ENCODE results near the gene CUL1.

Gene CUL1

DNA sequence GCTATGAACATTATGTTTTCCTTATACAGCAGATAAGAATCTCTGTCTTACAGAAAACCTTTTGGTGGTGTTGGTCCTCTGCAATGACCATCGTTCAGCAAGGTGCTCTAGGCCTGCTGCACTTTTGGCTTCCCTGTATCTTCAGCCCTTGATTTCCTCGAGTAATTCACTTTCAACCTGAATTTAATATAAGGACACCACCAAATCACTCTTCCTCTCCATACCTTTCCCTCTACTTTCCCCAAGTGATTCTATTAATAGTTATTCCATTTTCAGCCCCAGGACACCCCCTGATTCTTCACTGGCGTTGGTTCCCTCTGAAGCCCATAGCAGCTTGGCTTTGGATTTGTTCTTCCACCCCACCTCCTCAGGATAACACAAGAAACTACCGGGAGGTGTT lies 113.2 kb downstream of the CUL1 start:
- FAIRE-seq: no peak

GRCh38 chr7:148813890-148814289 lies 115.2 kb downstream of the CUL1 start:
- FAIRE-seq: no peak

DNA sequence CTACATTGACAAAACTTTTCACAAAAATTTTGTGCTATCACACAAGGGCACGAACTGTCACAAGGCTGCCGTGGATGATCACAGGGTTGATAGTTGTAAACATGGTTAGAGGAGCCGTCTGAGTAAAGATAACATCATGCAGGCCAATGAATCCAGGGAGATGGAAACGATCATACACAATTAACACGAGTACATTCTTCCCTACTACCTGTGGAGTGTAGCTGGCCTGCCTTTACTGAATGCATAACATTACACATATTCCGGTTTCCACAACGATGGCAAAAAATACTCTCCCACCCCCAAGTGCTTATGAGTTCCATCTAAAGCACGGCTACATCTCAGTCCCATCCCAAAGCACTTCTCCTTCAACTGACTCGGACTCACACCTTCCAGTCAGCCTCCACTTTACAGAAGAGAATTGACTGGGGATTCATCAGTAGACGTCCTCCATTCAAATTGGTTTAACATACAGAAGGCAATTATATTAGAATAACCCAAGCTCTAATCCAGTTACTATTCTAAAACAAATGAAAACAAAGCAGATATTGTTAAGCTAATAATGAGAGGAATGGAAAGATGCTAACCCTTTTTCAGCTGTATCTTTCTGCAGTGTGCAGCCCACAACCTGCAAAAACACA lies 116.3 kb downstream of the CUL1 start:
- FAIRE-seq: no peak

DNA sequence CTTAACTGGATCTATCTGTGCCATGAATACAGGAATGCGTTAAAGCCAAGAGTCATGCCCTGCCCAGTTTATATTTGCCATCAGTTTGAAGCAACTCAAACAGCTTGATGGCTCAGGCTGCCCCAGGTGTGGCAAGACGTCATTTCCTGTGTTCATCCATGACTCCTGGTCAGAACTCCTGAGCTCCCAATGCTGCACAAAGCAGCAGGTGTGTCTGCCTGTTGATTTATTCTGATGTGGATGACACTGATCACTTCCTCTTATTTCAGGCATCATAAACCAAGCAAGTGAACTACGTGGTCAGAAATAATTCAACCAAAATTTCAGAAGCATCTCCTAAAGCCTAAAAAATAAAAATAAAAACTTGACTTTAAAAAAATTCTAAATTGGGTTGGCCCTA lies 116.9 kb downstream of the CUL1 start:
- FAIRE-seq: no peak

- FAIRE-seq: no peak
These were observed 121.1 kb downstream of the CUL1 start for GRCh38 chr7:148819697-148820360.

DNA sequence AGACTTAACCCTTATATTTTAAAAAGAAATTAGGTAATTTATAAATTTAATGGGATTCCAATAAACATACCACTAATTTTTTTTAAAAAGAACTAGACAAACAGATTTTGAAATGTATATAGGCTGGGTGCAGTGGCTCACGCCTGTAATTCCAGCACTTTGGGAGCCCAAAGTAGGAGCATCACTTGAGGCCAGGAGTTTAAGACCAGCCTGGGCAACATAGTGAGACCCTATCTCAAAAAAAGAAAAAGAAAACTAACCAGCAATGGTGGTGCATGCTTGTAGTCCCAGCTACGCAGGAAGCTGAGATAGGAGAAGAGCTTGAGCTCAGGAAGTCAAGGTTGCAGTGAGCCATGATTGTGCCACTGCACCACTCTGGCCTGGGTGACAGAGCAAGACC lies 122.7 kb downstream of the CUL1 start:
- no peak for FAIRE-seq

GRCh38 chr7:148824864-148825263 lies 126.2 kb downstream of the CUL1 start:
- FAIRE-seq: no peak

DNA sequence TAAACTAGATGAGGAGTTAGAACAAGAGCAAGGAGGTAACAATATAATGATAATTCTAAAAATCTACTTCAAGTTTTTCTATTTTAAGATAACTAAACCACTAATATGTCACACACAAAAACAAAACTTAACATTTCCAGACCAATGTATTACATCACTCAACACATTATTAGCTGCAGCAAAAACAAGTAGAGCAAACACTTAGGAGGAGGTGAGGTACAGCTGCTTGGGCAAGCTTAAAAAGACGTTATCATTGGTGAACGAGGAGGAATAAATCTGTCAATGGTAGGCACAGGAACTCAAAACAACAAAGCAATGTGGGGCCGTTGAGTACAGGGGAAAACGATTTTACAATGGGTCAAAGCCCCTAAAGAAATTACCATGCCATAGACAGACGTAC lies 126.6 kb downstream of the CUL1 start:
- FAIRE-seq: no peak

DNA sequence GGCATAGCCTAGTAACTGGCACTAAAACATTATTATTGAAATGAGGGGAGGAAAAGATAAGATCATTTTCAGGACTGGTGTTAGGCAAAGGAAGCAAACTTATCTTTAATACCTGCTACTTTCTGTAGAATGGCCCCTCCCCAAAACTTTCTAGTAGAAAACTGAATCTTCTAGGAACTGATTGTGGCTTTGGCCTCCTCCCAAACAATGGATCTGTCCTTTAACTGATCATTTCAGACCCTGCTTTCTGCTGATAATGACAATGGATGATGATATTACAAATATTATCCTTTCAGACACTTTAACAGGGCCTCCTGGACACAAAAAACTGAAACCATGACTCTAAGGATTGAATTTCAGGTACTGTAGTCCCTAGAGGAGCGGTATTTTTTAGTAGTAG lies 130.3 kb downstream of the CUL1 start:
- no peak for FAIRE-seq

DNA sequence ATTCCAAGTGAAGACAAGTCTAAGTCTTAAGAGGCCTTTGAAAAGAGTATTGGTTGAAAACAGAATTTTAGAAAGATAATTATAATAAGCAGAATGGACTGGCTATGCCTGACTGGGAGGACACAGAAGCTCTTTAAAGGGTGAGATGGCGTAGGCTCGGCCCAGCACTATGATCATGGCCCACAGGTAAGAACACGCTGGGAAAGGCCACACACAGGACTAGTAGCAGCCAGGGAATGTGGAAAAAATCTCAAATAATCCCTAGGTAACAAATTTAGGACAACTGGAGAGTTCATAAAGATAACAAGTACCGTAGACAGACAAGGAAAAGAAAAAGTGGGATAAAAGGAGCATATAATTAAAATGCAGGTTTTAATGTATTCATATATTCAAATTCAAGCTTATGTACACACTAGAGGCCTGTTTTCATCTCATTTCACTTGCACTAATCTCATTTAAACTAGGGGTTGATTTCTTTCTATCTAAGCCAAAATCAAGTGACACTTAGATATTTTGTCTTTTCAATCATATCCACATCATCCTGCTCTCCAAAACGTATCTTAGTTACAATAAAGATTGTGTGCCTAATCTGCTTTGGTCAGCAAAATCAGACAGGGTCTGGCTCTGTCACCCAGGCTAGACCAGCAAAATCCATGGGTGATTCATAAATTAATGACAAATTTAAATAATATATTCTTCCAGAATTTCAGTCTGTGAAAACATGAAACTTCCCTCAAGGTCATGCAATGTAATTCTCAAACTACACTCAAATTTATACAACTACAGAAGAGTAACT lies 132.4 kb downstream of the CUL1 start:
- FAIRE-seq: no peak

- FAIRE-seq: no peak
These were observed 133.1 kb downstream of the CUL1 start for GRCh38 chr7:148831782-148832181.

- FAIRE-seq: no peak
These were observed 135.9 kb downstream of the CUL1 start for GRCh38 chr7:148834605-148835004.

- no peak for FAIRE-seq
These were observed 137.2 kb downstream of the CUL1 start for GRCh38 chr7:148835854-148836253.

- FAIRE-seq: no peak
These were observed 140.2 kb downstream of the CUL1 start for GRCh38 chr7:148838905-148839304.

DNA sequence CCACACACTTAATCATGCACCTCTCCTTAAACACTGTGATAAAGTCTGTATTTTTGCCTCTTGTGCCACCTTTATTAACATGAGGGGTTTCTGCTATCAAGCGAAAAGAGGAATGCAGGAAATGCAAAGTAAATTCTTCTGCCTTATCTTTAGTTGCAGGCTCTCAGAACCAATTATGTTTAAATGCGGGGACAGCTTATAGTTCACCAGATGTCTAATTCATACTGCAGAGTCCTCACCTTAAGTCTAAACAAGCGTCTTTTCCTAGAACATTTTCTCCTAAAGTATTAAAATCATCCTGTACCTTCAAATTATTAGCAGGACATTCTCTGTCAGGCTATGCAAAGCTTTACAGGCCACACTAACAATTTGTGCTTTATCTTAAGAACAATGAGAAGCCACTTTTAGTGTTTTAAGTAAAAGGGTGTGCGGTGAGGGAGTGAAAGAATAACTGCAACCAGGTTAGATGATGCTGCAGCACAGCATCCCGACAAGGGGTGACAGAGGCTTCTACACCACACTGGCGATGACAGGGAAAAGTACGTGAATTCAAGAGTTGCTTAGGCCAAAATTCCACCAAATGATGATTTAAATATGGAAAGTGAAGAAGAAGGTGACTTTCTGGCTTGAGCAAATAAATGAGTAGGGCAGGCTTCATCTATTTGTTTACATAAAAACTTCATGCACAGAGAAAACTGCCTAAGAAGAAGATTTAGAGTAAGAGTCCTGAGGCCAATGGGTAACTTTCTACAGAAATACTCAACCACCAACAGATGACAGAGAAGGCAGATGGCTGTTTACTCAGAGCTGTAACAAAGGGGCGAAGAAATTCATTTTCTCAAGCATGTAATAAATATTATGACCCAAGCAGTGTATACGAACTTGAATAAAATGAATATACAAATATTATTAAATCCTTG lies 149.4 kb downstream of the CUL1 start:
- no peak for FAIRE-seq

DNA sequence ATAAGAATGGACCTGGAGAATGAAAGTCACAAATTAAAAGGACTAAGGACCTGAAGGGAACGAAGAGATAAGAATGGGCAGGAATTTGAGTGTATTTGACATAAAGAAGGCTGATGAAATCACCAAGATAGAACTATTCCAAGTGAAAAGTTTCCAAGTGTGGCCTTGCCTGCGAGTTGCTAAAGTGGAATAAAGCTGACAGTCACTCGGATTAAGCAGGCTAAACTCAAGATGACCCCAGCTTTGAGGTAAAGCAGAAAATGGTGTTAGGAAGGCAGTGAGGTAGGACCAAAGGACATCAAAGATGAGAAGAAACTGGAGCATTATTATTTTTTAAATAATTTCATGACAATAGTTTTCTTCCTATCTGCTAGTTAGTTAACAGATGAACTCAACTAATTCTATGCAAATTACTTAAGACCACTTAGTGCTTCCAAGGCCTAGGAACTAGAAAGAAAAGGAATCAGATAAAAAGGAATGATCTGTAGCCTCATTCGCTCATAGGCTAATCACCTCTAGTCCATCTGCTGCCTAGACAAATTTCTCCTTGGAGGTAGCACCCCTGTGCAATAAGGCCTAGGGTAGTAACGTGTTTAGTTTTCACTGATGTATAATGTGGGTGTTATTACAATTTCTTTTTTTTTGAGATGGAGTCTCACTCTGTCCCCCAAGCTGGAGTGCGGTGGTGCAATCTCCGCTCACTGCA lies 150.8 kb downstream of the CUL1 start:
- FAIRE-seq: no peak

- FAIRE-seq: no peak
These were observed 151.9 kb downstream of the CUL1 start for GRCh38 chr7:148850564-148850963.

All from colon (tissue), 2 donors.